K562 (cell line): ENCODE measurements around the gene NARF. TPM values are rescaled to one million over a fixed set of nuclear protein-coding genes. Genes with fewer than 3 reads are reported as not detected.

Experiments used
- ELF4 ChIP-seq: fragments of 450-650 bp; formaldehyde crosslinking; IDR thresholded peaks from 2 replicates; pipeline ENCODE4 v1.4.0; 2022; ENCODE audit warnings: missing genetic modification characterization
- EWSR1 ChIP-seq: fragments of 450-650 bp; IDR thresholded peaks from 2 replicates; pipeline ENCODE4 v1.6.1; 2018; ENCODE audit warnings: borderline replicate concordance, mild to moderate bottlenecking, low read depth, moderate library complexity; ENCODE audit not compliant: partially characterized antibody
- FOXA1 ChIP-seq: fragments of 450-650 bp; IDR thresholded peaks from 2 replicates; pipeline ENCODE4 v1.6.1; 2016; ENCODE audit warnings: mild to moderate bottlenecking, borderline replicate concordance
- FOXK2 ChIP-seq, 2 experiments: fragments of 450-650 bp; IDR thresholded peaks in 1 of 2; conservative IDR thresholded peaks in 1 of 2; 2 replicates each; pipeline ENCODE4 v1.6.1; 2016; ENCODE audit warnings: low read depth in 2 of 2, mild to moderate bottlenecking in 1 of 2
- HDAC8 ChIP-seq: fragments of 450-650 bp; IDR thresholded peaks from 2 replicates; pipeline ENCODE4 v1.6.1; 2016; ENCODE audit warnings: mild to moderate bottlenecking, missing genetic modification characterization, moderate library complexity, missing compliant biosample characterization
- HNRNPLL ChIP-seq: fragments of 200-400 bp; formaldehyde crosslinking; IDR thresholded peaks from 2 replicates; pipeline ENCODE4 v1.6.1; 2017; ENCODE audit warnings: low read length, low read depth, mild to moderate bottlenecking; ENCODE audit not compliant: poor library complexity, severe bottlenecking
- KAT7 ChIP-seq: sonication (generic); formaldehyde crosslinking; IDR thresholded peaks from 2 replicates; pipeline ENCODE4 v1.8.0; 2022; ENCODE audit warnings: missing genetic modification reagents, mild to moderate bottlenecking, borderline replicate concordance
- KLF1 ChIP-seq: fragments of 450-650 bp; IDR thresholded peaks from 2 replicates; pipeline ENCODE4 v1.6.1; 2016; ENCODE audit warnings: missing genetic modification characterization, missing compliant biosample characterization
- MYC ChIP-seq, 2 experiments: fragments of 250-450 bp in 1 of 2; sonication (Bioruptor Pico) in 1 of 2; IDR thresholded peaks; 2 replicates each; pipeline versions ENCODE4 v1.5.1 to v1.6.1; 2012 to 2021; ENCODE audit warnings: low read depth in 2 of 2, borderline replicate concordance in 1 of 2, improper control_type of control experiment in 1 of 2, low read length in 1 of 2, mild to moderate bottlenecking in 1 of 2, moderate library complexity in 1 of 2
- PKNOX1 ChIP-seq: fragments of 450-650 bp; IDR thresholded peaks from 2 replicates; pipeline ENCODE4 v1.6.1; 2016
- POLR2AphosphoS2 ChIP-seq: IDR thresholded peaks from 2 replicates; pipeline ENCODE4 v1.6.1; 2012; ENCODE audit warnings: low read length, improper control_type of control experiment
- SAFB ChIP-seq: fragments of 200-400 bp; formaldehyde crosslinking; IDR thresholded peaks from 2 replicates; pipeline ENCODE4 v1.6.1; 2017; ENCODE audit warnings: low read depth, low read length, borderline replicate concordance
- TGIF2 ChIP-seq: sonication (generic); formaldehyde crosslinking; IDR thresholded peaks from 2 replicates; pipeline ENCODE4 v1.8.1; 2022; ENCODE audit warnings: mild to moderate bottlenecking, missing genetic modification reagents, moderate library complexity
- THAP12 ChIP-seq: fragments of 250-450 bp; sonication (Bioruptor Pico); IDR thresholded peaks from 2 replicates; pipeline ENCODE4 v1.9.0; 2021; ENCODE audit warnings: mild to moderate bottlenecking, inconsistent platforms
- TOE1 ChIP-seq, 2 experiments: fragments of 450-650 bp in 1 of 2; sonication (generic) in 1 of 2; formaldehyde crosslinking in 1 of 2; IDR thresholded peaks; 2 replicates each; pipeline versions ENCODE4 v1.7.1 to v1.8.0; 2016 to 2022; ENCODE audit warnings: borderline replicate concordance in 2 of 2, mild to moderate bottlenecking in 2 of 2, antibody characterized with exemption in 1 of 2, inconsistent platforms in 1 of 2, low read depth in 1 of 2, missing genetic modification reagents in 1 of 2, moderate library complexity in 1 of 2
- ZNF175 ChIP-seq: fragments of 200-800 bp; sonication (Bioruptor generic); IDR thresholded peaks from 2 replicates; pipeline ENCODE4 v1.6.1; 2016; ENCODE audit warnings: low read depth, mild to moderate bottlenecking, missing genetic modification characterization, missing compliant biosample characterization
- ZNF398 ChIP-seq: fragments of 250-450 bp; sonication (Bioruptor Pico); IDR thresholded peaks from 2 replicates; pipeline ENCODE4 v1.8.0; 2021; ENCODE audit warnings: moderate library complexity, mild to moderate bottlenecking, inconsistent platforms
- ZNF41 ChIP-seq: fragments of 250-450 bp; sonication (Bioruptor Pico); conservative IDR thresholded peaks from 2 replicates; pipeline ENCODE4 v1.4.0; 2020; ENCODE audit warnings: mild to moderate bottlenecking
- ZNF695 ChIP-seq: fragments of 450-650 bp; formaldehyde crosslinking; IDR thresholded peaks from 2 replicates; pipeline ENCODE4 v1.4.0; 2020; ENCODE audit warnings: mild to moderate bottlenecking, moderate library complexity
- polyA plus RNA-seq, 8 experiments: library from polyadenylated mRNA; depleted of rRNA in 4 of 8; stranded (reverse) in 5 of 8; unstranded in 3 of 8; fragments of >200 nt; fragmentation: Nextera tagmentation in 2 of 8; fragmentation: Illumina TruSeq in 1 of 8; extraction: Ambion mirVana in 2 of 8; extraction: Trizol in 1 of 8; gene quantifications; 2 replicates each; pipeline versions ENCODE4 v1.2.1 to v1.2.3, GENCODE V29; 2011 to 2014; ENCODE audit warnings: inconsistent platforms in 1 of 8, missing spikeins in 1 of 8
- total RNA-seq, 7 experiments: library from RNA; depleted of rRNA in 6 of 7; stranded (reverse); fragments of >200 nt in 6 of 7; fragmentation: Illumina TruSeq in 2 of 7; extraction: Trizol in 2 of 7; gene quantifications; 2 replicates each; pipeline versions ENCODE4 v1.2.1 to v1.2.3, GENCODE V29; 2011 to 2021; ENCODE audit warnings: low replicate concordance in 1 of 7

Gene NARF
- total and polyA plus RNA-seq, 9 of the 15 experiments (the other 6 are each of a cell fraction or from before 2014, with no cell fraction given) = 60.4 to 423 (median 132) TPM

GRCh38 chr17:82457073-82457928, 1.2 kb upstream of the NARF start (continued):
- TF ChIP-seq TOE1 (IDR thresholded peaks at IDR 0.05; ENCODE audit: borderline replicate concordance) (no peak), TOE1 (CRISPR knock-in tag; IDR thresholded peaks at IDR 0.05; ENCODE audit: borderline replicate concordance, low read depth) (no peak), SAFB (no peak), MYC (IDR thresholded peaks at IDR 0.05; ENCODE audit: low read depth, low read length) (peak; percentile 50; the same call in 1 of the 2 replicates), MYC (CRISPR knock-in tag; IDR thresholded peaks at IDR 0.05; ENCODE audit: borderline replicate concordance, low read depth) (no peak), KAT7 (CRISPR knock-in tag) (no peak), ELF4 (CRISPR knock-in tag) (0 out of 2 replicates have a peak, but pooled peaks have one; percentile 44), ZNF41 (CRISPR knock-in tag) (no peak), HDAC8 (tag) (no peak), PKNOX1 (peak; percentile 92), TGIF2 (CRISPR knock-in tag) (no peak), ZNF695 (CRISPR knock-in tag) (no peak), THAP12 (CRISPR knock-in tag) (no peak), FOXK2 (conservative IDR thresholded peaks at IDR 0.05 in 1 of 2, IDR thresholded peaks at IDR 0.05 in 1 of 2; ENCODE audit: low read depth in 2 of 2) (no peak), ZNF175 (CRISPR knock-in tag) (peak; percentile 65), HNRNPLL (no peak), FOXA1 (no peak), POLR2AphosphoS2 (0 out of 2 replicates have a peak, but pooled peaks have one; percentile 44), ZNF398 (CRISPR knock-in tag) (no peak), KLF1 (no peak), EWSR1 (no peak)
